MM.1S (cell line): ENCODE results near the gene FBXL13.

Experiments
- EZH2 ChIP-seq: fragments of 300-600 bp; sonication (generic); optimal IDR thresholded peaks from 2 replicates; pipeline ENCODE3; 2017; ENCODE audit warnings: low read depth, mild to moderate bottlenecking, antibody characterized with exemption, low read length, mixed read lengths
- EZH2phosphoT487 ChIP-seq: fragments of 300-600 bp; sonication (generic); IDR thresholded peaks from 2 replicates; pipeline ENCODE4 v1.6.1; 2018; ENCODE audit warnings: antibody characterized with exemption, low read length
- TF ChIP-seq, protein P1 (sequence below): fragments of 300-600 bp; sonication (generic); IDR thresholded peaks from 2 replicates; pipeline ENCODE4 v1.5.1; 2016; ENCODE audit warnings: antibody characterized with exemption, low read length, mixed read lengths

DNA sequence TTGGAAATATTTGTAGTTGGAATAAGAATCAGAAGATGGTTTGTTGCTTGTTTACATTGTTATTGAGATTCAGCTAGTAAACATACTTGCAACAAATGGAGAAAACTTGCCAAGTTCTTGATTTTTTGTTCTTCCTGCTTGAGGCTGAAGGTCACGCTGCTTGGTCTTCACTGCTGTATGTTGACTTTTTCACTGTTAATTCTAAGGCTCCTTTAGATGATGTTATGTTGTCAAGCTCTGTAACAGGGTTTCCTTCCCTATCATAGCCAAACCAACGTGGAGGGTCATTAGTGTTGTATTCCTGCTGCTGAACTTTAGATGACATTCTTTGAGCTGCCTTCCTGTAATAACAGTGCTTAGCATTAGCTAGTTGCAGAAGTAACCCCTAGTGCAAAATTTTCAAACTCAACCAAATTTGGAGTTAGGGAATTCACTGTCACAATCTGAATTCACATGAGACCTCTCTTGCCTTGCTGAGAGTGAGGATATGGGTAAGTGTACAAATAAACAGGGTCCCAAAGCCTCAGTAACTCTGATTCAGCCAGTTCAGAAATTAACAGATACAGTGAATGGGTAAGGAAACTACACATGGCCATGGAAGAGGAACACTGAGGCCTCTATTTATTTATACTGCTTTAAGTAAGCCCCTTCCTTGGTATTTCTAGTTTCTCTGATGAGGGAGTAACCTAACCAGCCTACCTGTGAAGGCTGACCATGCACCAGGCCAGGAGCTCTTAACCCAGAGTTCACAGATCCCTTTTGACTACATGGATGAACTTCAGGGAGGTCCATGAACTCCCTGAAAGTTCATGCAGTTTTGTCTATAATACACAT lies 261.2 kb downstream of the FBXL13 start:
- TF ChIP-seq, protein P1, sequence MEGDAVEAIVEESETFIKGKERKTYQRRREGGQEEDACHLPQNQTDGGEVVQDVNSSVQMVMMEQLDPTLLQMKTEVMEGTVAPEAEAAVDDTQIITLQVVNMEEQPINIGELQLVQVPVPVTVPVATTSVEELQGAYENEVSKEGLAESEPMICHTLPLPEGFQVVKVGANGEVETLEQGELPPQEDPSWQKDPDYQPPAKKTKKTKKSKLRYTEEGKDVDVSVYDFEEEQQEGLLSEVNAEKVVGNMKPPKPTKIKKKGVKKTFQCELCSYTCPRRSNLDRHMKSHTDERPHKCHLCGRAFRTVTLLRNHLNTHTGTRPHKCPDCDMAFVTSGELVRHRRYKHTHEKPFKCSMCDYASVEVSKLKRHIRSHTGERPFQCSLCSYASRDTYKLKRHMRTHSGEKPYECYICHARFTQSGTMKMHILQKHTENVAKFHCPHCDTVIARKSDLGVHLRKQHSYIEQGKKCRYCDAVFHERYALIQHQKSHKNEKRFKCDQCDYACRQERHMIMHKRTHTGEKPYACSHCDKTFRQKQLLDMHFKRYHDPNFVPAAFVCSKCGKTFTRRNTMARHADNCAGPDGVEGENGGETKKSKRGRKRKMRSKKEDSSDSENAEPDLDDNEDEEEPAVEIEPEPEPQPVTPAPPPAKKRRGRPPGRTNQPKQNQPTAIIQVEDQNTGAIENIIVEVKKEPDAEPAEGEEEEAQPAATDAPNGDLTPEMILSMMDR: no peak
- TF ChIP-seq EZH2: no peak
- TF ChIP-seq EZH2phosphoT487: no peak
